K562 (cell line): ENCODE data around the gene CELSR3. TPM values are rescaled to one million over a fixed set of nuclear protein-coding genes. Genes with fewer than 3 reads are reported as not detected.

Experiments
- ATAC-seq: fragments of 200-7000 bp; cut with Tn5 transposase; 3 replicates; pipeline ENCODE4 v1.9.1; 2020; ENCODE audit warnings: moderate library complexity
- BruUV-seq: library from RNA; stranded (reverse); fragments of 400-500 nt; replicated peaks from 2 replicates; lab custom pipeline; 2021; lab: Mats Ljungman, UMichigan
- CTCF ChIA-PET: fragments of 300-600 bp; formaldehyde crosslinking; extraction: SDS; loops from one replicate; lab custom pipeline; 2021; ENCODE audit warnings: low intra/inter-chr PET ratio; lab: Yijun Ruan, JAX
- POLR2A ChIA-PET: fragments of 300-600, 350-650 bp; sonication (Branson Sonifier 250); formaldehyde crosslinking; extraction: SDS; loops from one replicate; lab custom pipeline; 2021; ENCODE audit warnings: antibody characterized with exemption, inconsistent platforms; lab: Yijun Ruan, JAX
- DNase-seq, 4 experiments: peaks; one replicate each; pipeline versions ENCODE4 v3.0.0 to v3.0.0-alpha.2; 2011 to 2018; ENCODE audit warnings: low spot score in 3 of 4, mixed read lengths in 3 of 4; ENCODE audit errors: extremely low read depth in 1 of 4
- FAIRE-seq: peaks from 2 replicates; lab custom pipeline; 2011; peaks lifted over from hg19 to GRCh38; lab: Jason Lieb, UNC
- H2AFZ ChIP-seq: 2 replicates; pipeline ENCODE4 v1.6.0; 2011; ENCODE audit warnings: low read depth, low read length, control low read depth, inconsistent platforms
- H3K27ac ChIP-seq: fragments of 200-600 bp; 3 replicates; pipeline ENCODE4 v1.8.0; 2011; ENCODE audit warnings: low read depth, mild to moderate bottlenecking, control low read depth, inconsistent platforms, low read length, moderate library complexity, mixed read lengths; ENCODE audit errors: extremely low read depth
- H3K27me3 ChIP-seq, 2 experiments: fragments of 300-600 bp in 1 of 2; 2 replicates in 1 of 2; 3 replicates in 1 of 2; pipeline versions ENCODE4 v1.6.0 to v1.8.0; 2011; ENCODE audit warnings: inconsistent platforms in 2 of 2, low read length in 2 of 2, mild to moderate bottlenecking in 1 of 2, mixed read lengths in 1 of 2, moderate library complexity in 1 of 2; ENCODE audit not compliant: control insufficient read depth in 2 of 2, insufficient read depth in 2 of 2
- H3K36me3 ChIP-seq: fragments of 300-600 bp; 3 replicates; pipeline ENCODE4 v1.8.0; 2011; ENCODE audit warnings: mild to moderate bottlenecking, low read length, inconsistent platforms; ENCODE audit not compliant: control insufficient read depth, insufficient read depth
- H3K4me1 ChIP-seq, 2 experiments: fragments of 200-600 bp in 1 of 2; replicated peaks in 1 of 2; 2 replicates in 1 of 2; 3 replicates in 1 of 2; pipeline versions ENCODE4 v1.5.1 to v1.8.0; 2011; ENCODE audit warnings: inconsistent platforms in 2 of 2, low read length in 2 of 2, mild to moderate bottlenecking in 1 of 2, mixed read lengths in 1 of 2, moderate library complexity in 1 of 2; ENCODE audit not compliant: control insufficient read depth in 2 of 2, insufficient read depth in 2 of 2
- H3K4me2 ChIP-seq: 2 replicates; pipeline ENCODE4 v1.6.1; 2011; ENCODE audit warnings: low read length, control low read depth, inconsistent platforms, mixed read lengths; ENCODE audit not compliant: insufficient read depth
- H3K4me3 ChIP-seq: fragments of 200-600 bp; sonication (generic), shearing (Covaris generic); 2 replicates; pipeline ENCODE4 v1.5.1; 2016; ENCODE audit warnings: control low read depth, inconsistent platforms
- H3K79me2 ChIP-seq: fragments of 200-600 bp; 3 replicates; pipeline ENCODE4 v1.8.0; 2011; ENCODE audit warnings: low read length, inconsistent platforms; ENCODE audit not compliant: control insufficient read depth, insufficient read depth
- H3K9ac ChIP-seq, 2 experiments: 2 replicates each; pipeline versions ENCODE4 v1.6.0 to v1.6.1; 2011; ENCODE audit warnings: low read depth in 2 of 2, low read length in 2 of 2, control low read depth in 1 of 2, inconsistent platforms in 1 of 2, mild to moderate bottlenecking in 1 of 2, mixed read lengths in 1 of 2; ENCODE audit not compliant: insufficient read depth in 1 of 2
- H3K9me1 ChIP-seq: one replicate; pipeline ENCODE4 v1.6.0; 2011; ENCODE audit warnings: inconsistent platforms, mild to moderate bottlenecking, low read length, moderate library complexity; ENCODE audit not compliant: control insufficient read depth, insufficient read depth
- H3K9me3 ChIP-seq: replicated peaks from 2 replicates; pipeline ENCODE4 v1.5.1; 2011; ENCODE audit warnings: low read depth, low read length, inconsistent platforms; ENCODE audit not compliant: control insufficient read depth, insufficient read depth
- H4K20me1 ChIP-seq: replicated peaks from 2 replicates; pipeline ENCODE4 v1.6.1; 2011; ENCODE audit warnings: low read length, inconsistent platforms, mixed read lengths; ENCODE audit not compliant: control insufficient read depth, insufficient read depth
- CHD1 ChIP-seq: fragments of 200-600 bp; sonication (generic); IDR thresholded peaks from one replicate; pipeline ENCODE4 v1.6.1; 2012; ENCODE audit warnings: mild to moderate bottlenecking, moderate library complexity, low read length, inconsistent platforms
- CTCF ChIP-seq, 3 experiments: IDR thresholded peaks in 2 of 3; conservative IDR thresholded peaks in 1 of 3; 2 replicates each; pipeline ENCODE4 v1.5.1; 2011 to 2012; ENCODE audit warnings: low read length in 3 of 3, mild to moderate bottlenecking in 3 of 3, control low read depth in 2 of 3, improper control_type of control experiment in 1 of 3, inconsistent platforms in 1 of 3, low read depth in 1 of 3, mixed read lengths in 1 of 3, moderate library complexity in 1 of 3; ENCODE audit not compliant: insufficient read depth in 2 of 3
- ESRRA ChIP-seq: fragments of 450-650 bp; IDR thresholded peaks from 2 replicates; pipeline ENCODE4 v1.6.1; 2014; ENCODE audit warnings: low read depth, mild to moderate bottlenecking, moderate library complexity, borderline replicate concordance
- FOXK2 ChIP-seq, 2 experiments: fragments of 450-650 bp; IDR thresholded peaks in 1 of 2; conservative IDR thresholded peaks in 1 of 2; 2 replicates each; pipeline ENCODE4 v1.6.1; 2016; ENCODE audit warnings: low read depth in 2 of 2, mild to moderate bottlenecking in 1 of 2
- GMEB1 ChIP-seq: fragments of 250-450 bp; sonication (Bioruptor Pico); IDR thresholded peaks from 2 replicates; pipeline ENCODE4 v1.4.0; 2020; ENCODE audit warnings: mild to moderate bottlenecking
- HCFC1 ChIP-seq: IDR thresholded peaks from 2 replicates; pipeline ENCODE4 v1.6.1; 2012; ENCODE audit warnings: low read depth, low read length, improper control_type of control experiment
- HMGN3 ChIP-seq: IDR thresholded peaks from 2 replicates; pipeline ENCODE4 v1.6.1; 2011; ENCODE audit warnings: borderline replicate concordance, low read depth, mild to moderate bottlenecking, mixed read lengths, low read length; ENCODE audit not compliant: insufficient read length; ENCODE audit errors: extremely low read depth
- MTA3 ChIP-seq: fragments of 450-650 bp; formaldehyde crosslinking; IDR thresholded peaks from 2 replicates; pipeline ENCODE4 v1.6.1; 2017; ENCODE audit warnings: mild to moderate bottlenecking, borderline replicate concordance
- RBFOX2 ChIP-seq: fragments of 200-400 bp; formaldehyde crosslinking; IDR thresholded peaks from 2 replicates; pipeline ENCODE4 v1.6.1; 2017; ENCODE audit warnings: low read depth, mild to moderate bottlenecking, low read length, moderate library complexity
- SMC3 ChIP-seq: conservative IDR thresholded peaks from 2 replicates; pipeline ENCODE4 v1.6.1; 2011; ENCODE audit warnings: low read depth, low read length, improper control_type of control experiment; ENCODE audit not compliant: insufficient read depth
- TCF3 ChIP-seq: sonication (generic); formaldehyde crosslinking; IDR thresholded peaks from 2 replicates; pipeline ENCODE4 v1.4.0; 2020; ENCODE audit warnings: mild to moderate bottlenecking, missing genetic modification reagents
- WHSC1 ChIP-seq: IDR thresholded peaks from one replicate; pipeline ENCODE4 v1.6.1; 2012; ENCODE audit warnings: low read length, control low read depth, inconsistent platforms
- XRCC3 ChIP-seq: fragments of 450-650 bp; IDR thresholded peaks from 2 replicates; pipeline ENCODE4 v1.6.1; 2017; ENCODE audit warnings: mild to moderate bottlenecking, moderate library complexity
- ZNF277 ChIP-seq: fragments of 250-450 bp; sonication (Bioruptor Pico); IDR thresholded peaks from 2 replicates; pipeline ENCODE4 v1.8.0; 2022; ENCODE audit warnings: inconsistent platforms, mild to moderate bottlenecking, moderate library complexity, borderline replicate concordance
- ZNF696 ChIP-seq: fragments of 250-450 bp; sonication (Bioruptor Pico); conservative IDR thresholded peaks from 2 replicates; pipeline ENCODE4 v1.4.0; 2020; ENCODE audit warnings: mild to moderate bottlenecking, moderate library complexity
- ZSCAN29 ChIP-seq: fragments of 450-650 bp; IDR thresholded peaks from 2 replicates; pipeline ENCODE4 v1.6.1; 2017
- WGBS: fragments of 100-300 bp; shearing (Covaris generic); methylation state at CpG from one replicate; pipeline ENCODE4 v1.1.6; 2016; ENCODE audit warnings: low coverage, mixed read lengths; ENCODE audit not compliant: insufficient coverage; ENCODE audit errors: missing lambda C conversion rate; 5-methylcytosine and 5-hydroxymethylcytosine counted together
- in situ Hi-C: fragments of 300-500 bp; cut with MboI; formaldehyde crosslinking; loops from 4 replicates; pipeline ENCODE4 v1.15.0; 2018; ENCODE audit warnings: inconsistent platforms, mixed read lengths
- intact Hi-C: fragments of 100-400 bp; cut with micrococcal nuclease; formaldehyde crosslinking; loops from 2 replicates; pipeline ENCODE4 v1.14.2; 2022
- polyA plus RNA-seq, 8 experiments: library from polyadenylated mRNA; depleted of rRNA in 4 of 8; stranded (reverse) in 5 of 8; unstranded in 3 of 8; fragments of >200 nt; fragmentation: Nextera tagmentation in 2 of 8; fragmentation: Illumina TruSeq in 1 of 8; extraction: Ambion mirVana in 2 of 8; extraction: Trizol in 1 of 8; gene quantifications; 2 replicates each; pipeline versions ENCODE4 v1.2.1 to v1.2.3, GENCODE V29; 2011 to 2014; ENCODE audit warnings: inconsistent platforms in 1 of 8, missing spikeins in 1 of 8
- total RNA-seq, 7 experiments: library from RNA; depleted of rRNA in 6 of 7; stranded (reverse); fragments of >200 nt in 6 of 7; fragmentation: Illumina TruSeq in 2 of 7; extraction: Trizol in 2 of 7; gene quantifications; 2 replicates each; pipeline versions ENCODE4 v1.2.1 to v1.2.3, GENCODE V29; 2011 to 2021; ENCODE audit warnings: low replicate concordance in 1 of 7

Gene CELSR3
- total and polyA plus RNA-seq, 9 of the 15 experiments (the other 6 are each of a cell fraction or from before 2014, with no cell fraction given), result 0.10 to 2.7 (median 0.76) TPM

- ATAC-seq, result peak; percentile 90
- CTCF ChIA-PET, result interaction anchor here (0.6 to 1.1 kb wide), 3 partner anchors 51 to 266 kb away, joined by 3 read pairs; partner anchors contain the start of gene SLC26A6
- Histone ChIP-seq H3K79me2 (peaks cover 27% of the 10 kb centered on the region), H4K20me1 (peaks cover 13% of the 10 kb centered on the region; the same call in 1 of the 2 replicates), H3K9me1 (no peaks in the 10 kb centered on the region), H3K36me3 (peaks cover 65% of the 10 kb centered on the region), H3K4me2 (peak within 1 kb of the TSS; percentile 91), H3K27ac (peak within 1 kb of the TSS; percentile 84), H3K4me3 (peak within 1 kb of the TSS; percentile 88), H2AFZ (peak within 1 kb of the TSS; percentile 99), H3K27me3 (no peaks in the 10 kb centered on the region), H3K9me3 (no peaks in the 10 kb centered on the region), H3K9ac (peak within 1 kb of the TSS; percentile 80 to 100), H3K4me1 (peaks cover 21 to 30% of the 10 kb centered on the region in 2 experiments; a peak in 4 of 5 replicates)
- FAIRE-seq, result peak; percentile 26
- no TSS peak for BruUV-seq
- in situ Hi-C loops (no loop called here), intact Hi-C loops (no loop called here)
- POLR2A ChIA-PET, result interaction anchor here (0.7 to 1.1 kb wide), 3 partner anchors 9 to 17 kb away, joined by 3 read pairs; no protein-coding TSS in a partner anchor
- WGBS, result under 1% methylated on average over 63 of the region's 97 CpGs
- peak; percentile 88 to 93 (median 91) for DNase-seq
- TF ChIP-seq CTCF (IDR thresholded peaks at IDR 0.05 in 2 of 3, conservative IDR thresholded peaks at IDR 0.05 in 1 of 3; ENCODE audit: insufficient read depth in 2 of 3, low read depth in 1 of 3, low read length in 3 of 3) (peak; percentile 61 to 81 (median 66)), ZSCAN29 (no peak), TCF3 (peak; percentile 8; the same call in 1 of the 2 replicates), ZNF277 (CRISPR knock-in tag) (no peak), ZNF696 (CRISPR knock-in tag) (no peak), MTA3 (0 out of 2 replicates have a peak, but pooled peaks have one; percentile 67), SMC3 (peak; percentile 32; the same call in 1 of the 2 replicates), CHD1 (no peak), GMEB1 (CRISPR knock-in tag) (peak; percentile 65), FOXK2 (conservative IDR thresholded peaks at IDR 0.05 in 1 of 2, IDR thresholded peaks at IDR 0.05 in 1 of 2; ENCODE audit: low read depth in 2 of 2) (no peak), HMGN3 (peak; percentile 60), HCFC1 (0 out of 2 replicates have a peak, but pooled peaks have one; percentile 7), WHSC1 (no peak), XRCC3 (no peak), ESRRA (0 out of 2 replicates have a peak, but pooled peaks have one; percentile 38), RBFOX2 (peak; percentile 74)
Measured at GRCh38 chr3:48685603-48686511, 23.2 kb upstream of the CELSR3 start, which contains the start of gene NCKIPSD. TSS of gene NCKIPSD (minus strand) at chr3:48685915. CDS start at chr3:48685807, 108 bp downstream.
